PC-3 (cell line): Measurements from ENCODE around the gene ATP13A3.

Experiments
- CTCF ChIP-seq: fragments of 300-600 bp; sonication (generic); conservative IDR thresholded peaks from 2 replicates; pipeline ENCODE4 v1.5.1; 2017; ENCODE audit warnings: antibody characterized with exemption, low read depth, mild to moderate bottlenecking, low read length
- EZH2 ChIP-seq: fragments of 300-600 bp; sonication (generic); IDR thresholded peaks from one replicate; pipeline ENCODE4 v1.6.1; 2017; ENCODE audit warnings: antibody characterized with exemption, mild to moderate bottlenecking, low read length; ENCODE audit not compliant: unreplicated experiment
- EZH2phosphoT487 ChIP-seq: fragments of 300-600 bp; sonication (generic); IDR thresholded peaks from 2 replicates; pipeline ENCODE4 v1.6.1; 2018; ENCODE audit warnings: mild to moderate bottlenecking, antibody characterized with exemption, low read length, borderline replicate concordance

GRCh38 chr3:194488055-194488742 is 1.4 kb upstream of the ATP13A3 start:
- no peak for TF ChIP-seq EZH2phosphoT487
- TF ChIP-seq CTCF, result no peak
- TF ChIP-seq EZH2, result no peak
